GM19193 (cell line): Measurements from ENCODE around the gene MS4A7.

Experiments
- POLR2A ChIP-seq: IDR thresholded peaks from 4 replicates; pipeline ENCODE4 v1.6.1; 2011; ENCODE audit not compliant: insufficient read depth, insufficient read length; ENCODE audit errors: extremely low read depth

MS4A7 gene

GRCh38 chr11:60363542-60364470 lies 14.5 kb upstream of the MS4A7 start:
- no peak for TF ChIP-seq POLR2A

GRCh38 chr11:60367009-60367408 lies 11.3 kb upstream of the MS4A7 start:
- no peak for TF ChIP-seq POLR2A

- TF ChIP-seq POLR2A, result no peak
These were observed 10.4 kb upstream of the MS4A7 start for GRCh38 chr11:60367896-60368295.

- TF ChIP-seq POLR2A, result no peak
These were observed 8.0 kb upstream of the MS4A7 start for GRCh38 chr11:60370252-60370810.

GRCh38 chr11:60370811-60371298 lies 7.5 kb upstream of the MS4A7 start:
- TF ChIP-seq POLR2A, result no peak

GRCh38 chr11:60371386-60371785 lies 6.9 kb upstream of the MS4A7 start:
- TF ChIP-seq POLR2A, result no peak

- TF ChIP-seq POLR2A, result no peak
These were observed 6.5 kb upstream of the MS4A7 start for GRCh38 chr11:60371854-60372253.

GRCh38 chr11:60372767-60373166 lies 5.6 kb upstream of the MS4A7 start:
- no peak for TF ChIP-seq POLR2A

GRCh38 chr11:60375316-60375715 lies 3.0 kb upstream of the MS4A7 start:
- TF ChIP-seq POLR2A, result no peak

GRCh38 chr11:60376601-60377000 lies 1.7 kb upstream of the MS4A7 start:
- TF ChIP-seq POLR2A, result no peak

- no peak for TF ChIP-seq POLR2A
These were observed 763 bp upstream of the MS4A7 start for GRCh38 chr11:60377401-60378136.

- TF ChIP-seq POLR2A, result no peak
These were observed 11.1 kb downstream of the MS4A7 start for GRCh38 chr11:60389279-60389910.

GRCh38 chr11:60390419-60390818 lies 12.1 kb downstream of the MS4A7 start:
- TF ChIP-seq POLR2A, result no peak

GRCh38 chr11:60392361-60392760 lies 14.0 kb downstream of the MS4A7 start:
- no peak for TF ChIP-seq POLR2A

GRCh38 chr11:60393016-60393415 lies 14.7 kb downstream of the MS4A7 start:
- TF ChIP-seq POLR2A, result no peak
